ENCODE measurements around the gene CA11.
"Not testable (repeated sequence)": the region's sequence is repeated elsewhere in the genome, so short reads cannot be mapped to it uniquely, and the experiment has no call there.

The CA11 gene

GRCh38 chr19:48639483-48640375 is 6.3 kb downstream of the CA11 start:
- no peak for DNase-seq

- DNase-seq = no peak
These were observed 7.1 kb downstream of the CA11 start for GRCh38 chr19:48638831-48639381.

- peak; percentile 79 to 95 (median 83) for DNase-seq
These were observed 7.8 kb downstream of the CA11 start for GRCh38 chr19:48637948-48638830.

GRCh38 chr19:48637449-48637947 is 8.5 kb downstream of the CA11 start:
- peak; percentile 99 to 100 (median 99) for DNase-seq

GRCh38 chr19:48636859-48637448 is 9.0 kb downstream of the CA11 start, which contains the start of gene DBP:
Gene DBP (minus strand): TSS chr19:48637379. CDS start chr19:48636994, 385 bp downstream.
- peak in 1 of 5 donors; percentile 40 for DNase-seq

GRCh38 chr19:48635966-48636858 is 9.8 kb downstream of the CA11 start:
- DNase-seq = no peak

- peak; percentile 51 to 78 (median 64) for DNase-seq
These were observed 10.6 kb downstream of the CA11 start for GRCh38 chr19:48635263-48635965.

- DNase-seq = peak; percentile 83 to 94 (median 86)
These were observed 11.3 kb downstream of the CA11 start for GRCh38 chr19:48634424-48635262.

- no peak for DNase-seq
These were observed 12.0 kb downstream of the CA11 start for GRCh38 chr19:48634036-48634342.

GRCh38 chr19:48633148-48634035 is 12.6 kb downstream of the CA11 start:
- no peak for DNase-seq

- no peak for DNase-seq
These were observed 13.3 kb downstream of the CA11 start for GRCh38 chr19:48632692-48633147.

GRCh38 chr19:48632286-48632685 is 13.7 kb downstream of the CA11 start:
- DNase-seq = not testable (repeated sequence)

GRCh38 chr19:48631225-48631624 is 14.8 kb downstream of the CA11 start:
- DNase-seq = no peak

- no peak for DNase-seq
These were observed 15.5 kb downstream of the CA11 start for GRCh38 chr19:48630296-48631063.

GRCh38 chr19:48629599-48630295 is 16.2 kb downstream of the CA11 start:
- no peak for DNase-seq

GRCh38 chr19:48629297-48629598 is 16.7 kb downstream of the CA11 start:
- no peak for DNase-seq

- DNase-seq = no peak
These were observed 17.3 kb downstream of the CA11 start for GRCh38 chr19:48628486-48629296.

Data from T-helper 1 cell (primary cell).